ENCODE data around the gene IKZF5. TPM values are rescaled to one million over a fixed set of nuclear protein-coding genes. Genes with fewer than 3 reads are reported as not detected.

The IKZF5 gene
- total RNA-seq, 2 experiments from 2014 or later = 81.8 to 87.1 TPM

DNA sequence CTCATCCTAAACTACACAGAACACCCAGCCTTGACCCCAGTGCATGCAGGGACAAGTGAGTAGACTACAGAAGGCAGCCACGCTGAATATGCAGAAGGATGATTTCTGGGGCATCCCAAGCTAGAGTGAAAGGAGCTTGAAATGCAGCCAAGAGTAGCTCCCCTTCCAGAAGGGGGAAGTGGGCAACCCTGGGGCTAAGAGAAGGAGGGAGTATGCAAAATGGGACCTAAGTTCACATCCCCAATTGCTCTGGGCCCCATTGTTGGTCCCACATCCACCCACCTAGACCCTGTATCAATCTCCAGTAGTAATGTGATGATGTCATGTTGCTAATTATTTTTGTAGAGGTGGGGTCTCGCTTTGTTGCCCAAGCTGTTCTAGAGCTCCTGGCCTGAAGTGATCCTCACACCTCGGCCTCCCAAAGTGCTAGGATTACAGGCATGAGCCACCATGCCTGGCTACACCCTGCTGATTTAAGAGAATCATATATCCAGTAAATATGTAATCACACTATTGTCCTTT, 34.0 kb downstream of the IKZF5 start:
- Histone ChIP-seq H3K27me3 (ENCODE audit: control insufficient read depth in 1 of 2, insufficient read depth in 2 of 2, low read length in 2 of 2) (peaks cover 0 to 6% of the 10 kb centered on the region in 2 experiments), H3K27ac (ENCODE audit: low read depth in 1 of 2, low read length in 2 of 2) (no peak overlapping the region), H3K9me3 (ENCODE audit: control insufficient read depth in 1 of 2, insufficient read depth in 1 of 2, low read length in 2 of 2) (no peaks in the 10 kb centered on the region), H3K4me3 (ENCODE audit: low read length) (no peak overlapping the region), H3K36me3 (ENCODE audit: insufficient read depth, low read length) (no peaks in the 10 kb centered on the region), H3K4me1 (ENCODE audit: insufficient read depth, low read length) (peaks cover 3% of the 10 kb centered on the region)
- Mint-ChIP-seq H3K4me3 (no peak overlapping the region), H3K4me1 (ENCODE audit: low read depth) (no peaks in the 10 kb centered on the region), H3K27me3 (peaks cover 3% of the 10 kb centered on the region), H3K9me3 (no peaks in the 10 kb centered on the region), H3K27ac (no peak overlapping the region), H3K36me3 (ENCODE audit: low read depth) (no peaks in the 10 kb centered on the region)
- ChIA-PET POLR2A (no interaction called here), CTCF (no interaction called here)
- no peak for TF ChIP-seq CTCF (IDR thresholded peaks at IDR 0.05)
- no peak for ATAC-seq (ENCODE audit: poor library complexity)
- DNase-seq = no peak
- intact Hi-C loops (cut with DNase I, micrococcal nuclease) = no loop called here

- H3K27me3 ChIP-seq (ENCODE audit: control insufficient read depth in 1 of 2, insufficient read depth in 2 of 2, low read length in 2 of 2) = peaks cover 0 to 6% of the 10 kb centered on the region in 2 experiments
- no peaks in the 10 kb centered on the region for H3K36me3 ChIP-seq (ENCODE audit: insufficient read depth, low read length)
- no peaks in the 10 kb centered on the region for H3K36me3 Mint-ChIP-seq (ENCODE audit: low read depth)
- ATAC-seq (ENCODE audit: poor library complexity) = no peak
- no peaks in the 10 kb centered on the region for H3K4me1 ChIP-seq (ENCODE audit: insufficient read depth, low read length)
- H3K27me3 Mint-ChIP-seq = peaks cover 3% of the 10 kb centered on the region
- no peaks in the 10 kb centered on the region for H3K9me3 Mint-ChIP-seq
- no peak overlapping the region for H3K4me3 Mint-ChIP-seq
- ChIA-PET POLR2A (no interaction called here), CTCF (no interaction called here)
- no peak overlapping the region for H3K27ac ChIP-seq (ENCODE audit: low read depth in 1 of 2, low read length in 2 of 2)
- no peak overlapping the region for H3K4me3 ChIP-seq (ENCODE audit: low read length)
- TF ChIP-seq CTCF (IDR thresholded peaks at IDR 0.05) = no peak
- intact Hi-C loops (cut with DNase I, micrococcal nuclease) = no loop called here
- DNase-seq = no peak
- H3K27ac Mint-ChIP-seq = no peak overlapping the region
- H3K9me3 ChIP-seq (ENCODE audit: control insufficient read depth in 1 of 2, insufficient read depth in 1 of 2, low read length in 2 of 2) = no peaks in the 10 kb centered on the region
- H3K4me1 Mint-ChIP-seq (ENCODE audit: low read depth) = no peaks in the 10 kb centered on the region
These were observed 34.6 kb downstream of the IKZF5 start for GRCh38 chr10:122974023-122974422.

- peaks cover 0 to 3% of the 10 kb centered on the region in 2 experiments for H3K27me3 ChIP-seq (ENCODE audit: control insufficient read depth in 1 of 2, insufficient read depth in 2 of 2, low read length in 2 of 2)
- peaks cover 22% of the 10 kb centered on the region for H3K9me3 Mint-ChIP-seq
- H3K4me1 ChIP-seq (ENCODE audit: insufficient read depth, low read length) = no peaks in the 10 kb centered on the region
- no peak overlapping the region for H3K27ac Mint-ChIP-seq
- TF ChIP-seq CTCF (IDR thresholded peaks at IDR 0.05) = no peak
- no peak overlapping the region for H3K27ac ChIP-seq (ENCODE audit: low read depth in 1 of 2, low read length in 2 of 2)
- no peaks in the 10 kb centered on the region for H3K36me3 ChIP-seq (ENCODE audit: insufficient read depth, low read length)
- ATAC-seq (ENCODE audit: poor library complexity) (no peak), DNase-seq (no peak)
- H3K27me3 Mint-ChIP-seq = peaks cover 31% of the 10 kb centered on the region
- H3K4me1 Mint-ChIP-seq (ENCODE audit: low read depth) = no peaks in the 10 kb centered on the region
- peaks cover 9 to 23% of the 10 kb centered on the region in 2 experiments for H3K9me3 ChIP-seq (ENCODE audit: control insufficient read depth in 1 of 2, insufficient read depth in 1 of 2, low read length in 2 of 2)
- no peak overlapping the region for H3K4me3 Mint-ChIP-seq
- CTCF ChIA-PET = no interaction called here
- no peaks in the 10 kb centered on the region for H3K36me3 Mint-ChIP-seq (ENCODE audit: low read depth)
- intact Hi-C loops (cut with DNase I, micrococcal nuclease) = no loop called here
- no peak overlapping the region for H3K4me3 ChIP-seq (ENCODE audit: low read length)
- POLR2A ChIA-PET = no interaction called here
These were observed 39.9 kb downstream of the IKZF5 start for GRCh38 chr10:122968698-122969097.
